Measurements from ENCODE around the gene AKR1D1.

AKR1D1 gene

GRCh38 chr7:138092486-138093028 is 16.3 kb downstream of the AKR1D1 start:
- H3K27me3 ChIP-seq (ENCODE audit: insufficient read depth, low read length), result no peaks in the 10 kb centered on the region
- H3K4me1 ChIP-seq (ENCODE audit: insufficient read depth, low read length), result peaks cover 3% of the 10 kb centered on the region; the same call in 1 of the 2 replicates
- no peak overlapping the region for H3K9ac ChIP-seq (ENCODE audit: low read depth, low read length)
- H3K9me3 ChIP-seq (ENCODE audit: insufficient read depth, low read depth, low read length), result no peaks in the 10 kb centered on the region
- no peak overlapping the region for H3K4me3 ChIP-seq (ENCODE audit: low read length)
- H3K36me3 ChIP-seq (ENCODE audit: insufficient read depth, low read depth, low read length), result no peaks in the 10 kb centered on the region
- no peak overlapping the region for H3K27ac ChIP-seq (ENCODE audit: low read length)

- Histone ChIP-seq H3K4me3 (ENCODE audit: low read length) (no peak overlapping the region), H3K27ac (ENCODE audit: low read length) (no peak overlapping the region), H3K27me3 (ENCODE audit: insufficient read depth, low read length) (no peaks in the 10 kb centered on the region), H3K9me3 (ENCODE audit: insufficient read depth, low read depth, low read length) (no peaks in the 10 kb centered on the region), H3K4me1 (ENCODE audit: insufficient read depth, low read length) (peaks cover 3% of the 10 kb centered on the region; the same call in 1 of the 2 replicates), H3K36me3 (ENCODE audit: insufficient read depth, low read depth, low read length) (no peaks in the 10 kb centered on the region), H3K9ac (ENCODE audit: low read depth, low read length) (no peak overlapping the region)
These were observed 20.0 kb downstream of the AKR1D1 start for GRCh38 chr7:138095972-138096935.

DNA sequence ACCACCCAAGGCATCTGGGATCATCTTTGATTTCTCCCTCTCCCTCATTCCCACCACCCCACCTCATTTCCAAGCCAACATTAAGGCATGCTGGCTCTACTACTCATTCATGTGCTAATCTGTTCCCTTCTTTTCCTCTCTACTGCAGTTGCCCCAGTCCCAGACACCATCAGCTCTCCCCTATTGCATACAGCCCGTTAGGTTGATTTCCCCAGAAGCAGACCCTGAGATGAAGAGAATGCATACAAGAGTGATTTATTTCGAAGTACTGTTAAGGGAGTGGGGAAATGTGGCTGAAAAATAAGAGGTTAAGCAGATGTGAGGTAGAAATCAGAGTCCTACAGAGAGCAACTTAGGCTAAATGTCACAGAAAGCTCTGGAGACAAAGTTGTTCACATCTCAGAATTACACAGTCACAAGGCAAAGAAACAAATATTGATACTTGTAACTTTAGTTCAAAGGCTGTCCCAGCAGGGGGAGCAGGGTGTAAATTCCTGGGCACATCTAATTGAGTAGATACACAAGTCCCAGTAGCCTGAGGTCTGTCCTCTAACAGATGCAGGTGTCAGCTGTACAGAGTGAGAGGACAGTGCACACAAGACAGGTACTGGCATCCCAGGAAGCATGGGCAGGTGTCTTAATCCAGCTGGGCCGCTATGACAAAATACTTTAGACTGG is 20.9 kb downstream of the AKR1D1 start:
- Histone ChIP-seq H3K27ac (ENCODE audit: low read length) (no peak overlapping the region), H3K9ac (ENCODE audit: low read depth, low read length) (no peak overlapping the region), H3K4me1 (ENCODE audit: insufficient read depth, low read length) (peaks cover 3% of the 10 kb centered on the region; the same call in 1 of the 2 replicates), H3K27me3 (ENCODE audit: insufficient read depth, low read length) (no peaks in the 10 kb centered on the region), H3K9me3 (ENCODE audit: insufficient read depth, low read depth, low read length) (no peaks in the 10 kb centered on the region), H3K4me3 (ENCODE audit: low read length) (no peak overlapping the region), H3K36me3 (ENCODE audit: insufficient read depth, low read depth, low read length) (no peaks in the 10 kb centered on the region)

DNA sequence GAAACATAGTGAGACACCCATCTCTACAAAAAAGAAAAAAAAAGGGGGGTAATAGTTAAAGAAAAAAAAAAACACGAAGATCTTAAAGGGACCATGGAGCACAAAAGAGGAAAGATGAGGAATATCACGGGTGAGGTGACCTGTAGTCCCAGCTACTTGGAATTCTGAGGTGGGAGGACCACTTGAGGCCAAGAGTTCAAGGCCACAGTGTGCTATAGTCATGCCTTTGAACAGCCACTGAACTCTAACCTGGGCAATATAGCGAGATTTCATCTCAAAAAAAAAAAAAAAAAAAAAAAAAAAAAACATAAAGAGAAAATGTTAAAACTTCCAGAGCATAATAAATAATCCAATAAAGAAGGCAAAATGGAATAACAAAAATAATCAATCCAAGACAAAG is 23.6 kb downstream of the AKR1D1 start:
- Histone ChIP-seq H3K27ac (ENCODE audit: low read length) (no peak overlapping the region), H3K9ac (ENCODE audit: low read depth, low read length) (no peak overlapping the region), H3K4me1 (ENCODE audit: insufficient read depth, low read length) (peaks cover 3% of the 10 kb centered on the region; the same call in 1 of the 2 replicates), H3K4me3 (ENCODE audit: low read length) (no peak overlapping the region), H3K36me3 (ENCODE audit: insufficient read depth, low read depth, low read length) (no peaks in the 10 kb centered on the region), H3K27me3 (ENCODE audit: insufficient read depth, low read length) (no peaks in the 10 kb centered on the region), H3K9me3 (ENCODE audit: insufficient read depth, low read depth, low read length) (no peaks in the 10 kb centered on the region)

- no peak overlapping the region for H3K27ac ChIP-seq (ENCODE audit: low read length)
- no peak overlapping the region for H3K4me3 ChIP-seq (ENCODE audit: low read length)
- no peaks in the 10 kb centered on the region for H3K36me3 ChIP-seq (ENCODE audit: insufficient read depth, low read depth, low read length)
- no peaks in the 10 kb centered on the region for H3K27me3 ChIP-seq (ENCODE audit: insufficient read depth, low read length)
- no peaks in the 10 kb centered on the region for H3K9me3 ChIP-seq (ENCODE audit: insufficient read depth, low read depth, low read length)
- H3K9ac ChIP-seq (ENCODE audit: low read depth, low read length), result no peak overlapping the region
- no peaks in the 10 kb centered on the region for H3K4me1 ChIP-seq (ENCODE audit: insufficient read depth, low read length)
These were observed 29.0 kb downstream of the AKR1D1 start for GRCh38 chr7:138105221-138105620.

DNA sequence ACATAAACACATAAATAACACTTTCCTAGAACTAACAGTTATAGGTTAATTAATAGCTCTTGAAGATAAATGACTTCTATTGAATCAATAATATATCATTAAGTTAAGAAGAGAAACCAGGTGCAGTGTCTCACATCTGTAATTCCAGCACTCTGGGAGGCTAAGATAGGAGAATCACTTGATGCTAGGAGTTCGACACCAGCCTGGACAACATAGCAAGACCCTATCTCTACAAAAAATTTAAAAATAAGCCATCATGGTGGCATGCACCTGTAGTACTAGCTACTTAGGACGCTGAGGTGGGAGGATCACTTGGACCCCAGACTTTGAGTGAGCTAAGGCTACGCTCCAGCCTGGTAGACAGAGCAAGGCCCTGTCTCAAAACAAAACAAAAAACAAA is 38.8 kb downstream of the AKR1D1 start:
- H3K36me3 ChIP-seq (ENCODE audit: insufficient read depth, low read depth, low read length), result no peaks in the 10 kb centered on the region
- peaks cover 5% of the 10 kb centered on the region; the same call in 1 of the 2 replicates for H3K4me1 ChIP-seq (ENCODE audit: insufficient read depth, low read length)
- H3K9ac ChIP-seq (ENCODE audit: low read depth, low read length), result no peak overlapping the region
- H3K27ac ChIP-seq (ENCODE audit: low read length), result no peak overlapping the region
- no peaks in the 10 kb centered on the region for H3K9me3 ChIP-seq (ENCODE audit: insufficient read depth, low read depth, low read length)
- H3K4me3 ChIP-seq (ENCODE audit: low read length), result no peak overlapping the region
- no peaks in the 10 kb centered on the region for H3K27me3 ChIP-seq (ENCODE audit: insufficient read depth, low read length)

DNA sequence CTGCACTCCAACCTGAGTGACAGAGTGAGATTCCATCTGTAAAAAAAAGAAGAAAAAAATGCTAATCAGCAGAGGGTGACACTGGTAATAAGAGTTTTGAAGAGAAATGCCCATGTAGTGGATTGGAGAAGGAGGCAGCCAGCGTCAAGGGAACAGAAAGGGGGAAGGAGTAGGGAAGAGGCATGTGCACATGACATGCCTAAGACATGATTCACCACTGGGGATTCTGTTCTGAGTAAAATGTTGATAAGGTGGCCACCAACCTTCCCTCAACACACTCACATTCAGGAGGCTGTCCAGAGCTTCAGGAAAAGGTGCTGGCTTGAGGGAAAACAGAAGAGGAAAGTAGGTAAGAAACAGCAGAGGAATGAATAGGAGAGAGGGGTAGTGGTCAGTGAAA is 39.9 kb downstream of the AKR1D1 start:
- Histone ChIP-seq H3K36me3 (ENCODE audit: insufficient read depth, low read depth, low read length) (no peaks in the 10 kb centered on the region), H3K27me3 (ENCODE audit: insufficient read depth, low read length) (no peaks in the 10 kb centered on the region), H3K4me3 (ENCODE audit: low read length) (no peak overlapping the region), H3K27ac (ENCODE audit: low read length) (no peak overlapping the region), H3K4me1 (ENCODE audit: insufficient read depth, low read length) (peaks cover 2% of the 10 kb centered on the region; the same call in 1 of the 2 replicates), H3K9me3 (ENCODE audit: insufficient read depth, low read depth, low read length) (no peaks in the 10 kb centered on the region), H3K9ac (ENCODE audit: low read depth, low read length) (no peak overlapping the region)

- Histone ChIP-seq H3K36me3 (ENCODE audit: insufficient read depth, low read depth, low read length) (no peaks in the 10 kb centered on the region), H3K9ac (ENCODE audit: low read depth, low read length) (no peak overlapping the region), H3K4me1 (ENCODE audit: insufficient read depth, low read length) (no peaks in the 10 kb centered on the region), H3K4me3 (ENCODE audit: low read length) (no peak overlapping the region), H3K27ac (ENCODE audit: low read length) (no peak overlapping the region), H3K27me3 (ENCODE audit: insufficient read depth, low read length) (no peaks in the 10 kb centered on the region), H3K9me3 (ENCODE audit: insufficient read depth, low read depth, low read length) (no peaks in the 10 kb centered on the region)
These were observed 40.6 kb downstream of the AKR1D1 start for GRCh38 chr7:138116892-138117291.

DNA sequence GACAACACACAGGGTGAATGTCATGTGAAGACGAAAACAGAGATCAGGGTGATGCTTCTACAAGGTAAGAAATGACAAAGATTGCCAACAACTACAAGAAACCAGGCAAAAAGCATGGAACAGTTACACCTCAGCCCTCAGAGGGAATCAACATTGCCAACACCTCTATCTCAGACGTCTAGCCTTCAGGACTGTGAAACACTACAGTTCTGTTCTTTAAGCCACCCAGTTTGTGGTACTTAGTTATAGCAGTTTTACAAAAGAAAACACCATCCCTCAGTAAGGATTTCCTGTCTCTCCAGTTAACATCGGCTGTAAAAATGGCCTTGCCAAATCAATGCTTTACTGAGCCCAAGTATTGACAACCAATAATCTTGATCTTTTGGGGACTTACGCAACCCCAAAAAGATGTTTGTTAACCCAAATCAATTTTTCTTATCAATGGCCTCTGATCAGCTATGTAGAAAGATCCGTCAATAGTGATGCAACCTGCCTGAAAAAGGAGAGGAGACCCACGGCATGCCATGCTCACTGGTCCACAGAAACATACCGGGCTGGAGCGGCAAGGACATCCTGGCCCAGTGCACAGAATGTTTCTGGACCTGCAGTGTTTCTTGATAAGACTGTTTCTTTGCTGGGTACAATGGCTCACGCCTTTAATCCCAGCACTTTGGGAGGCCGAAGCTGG is 44.0 kb downstream of the AKR1D1 start:
- H3K27me3 ChIP-seq (ENCODE audit: insufficient read depth, low read length), result no peaks in the 10 kb centered on the region
- no peaks in the 10 kb centered on the region for H3K36me3 ChIP-seq (ENCODE audit: insufficient read depth, low read depth, low read length)
- H3K27ac ChIP-seq (ENCODE audit: low read length), result no peak overlapping the region
- H3K4me1 ChIP-seq (ENCODE audit: insufficient read depth, low read length), result no peaks in the 10 kb centered on the region; the same call in 1 of the 2 replicates
- H3K9ac ChIP-seq (ENCODE audit: low read depth, low read length), result no peak overlapping the region
- H3K4me3 ChIP-seq (ENCODE audit: low read length), result no peak overlapping the region
- no peaks in the 10 kb centered on the region for H3K9me3 ChIP-seq (ENCODE audit: insufficient read depth, low read depth, low read length)

DNA sequence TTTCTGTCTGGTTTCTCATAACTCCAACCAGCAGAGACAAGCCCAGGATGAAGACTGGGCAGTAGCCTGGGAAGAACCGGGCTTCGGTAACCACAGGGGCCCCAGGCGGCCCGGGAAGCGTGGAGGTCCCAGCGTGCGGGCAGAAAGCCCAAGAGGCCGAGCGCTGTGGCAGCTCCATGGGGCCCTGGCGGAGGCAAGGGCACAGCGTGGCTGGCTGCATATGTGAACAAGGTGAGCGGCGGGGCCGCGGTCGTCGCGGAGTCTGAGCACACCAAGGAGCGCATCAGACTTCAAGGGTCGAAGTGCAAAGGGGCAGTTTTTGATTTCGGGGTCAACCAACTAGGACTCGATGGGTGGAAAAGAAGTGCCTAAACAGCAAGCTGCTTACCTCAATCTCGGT is 45.9 kb downstream of the AKR1D1 start:
- Histone ChIP-seq H3K9me3 (ENCODE audit: insufficient read depth, low read depth, low read length) (no peaks in the 10 kb centered on the region), H3K4me3 (ENCODE audit: low read length) (no peak overlapping the region), H3K9ac (ENCODE audit: low read depth, low read length) (no peak overlapping the region), H3K4me1 (ENCODE audit: insufficient read depth, low read length) (no peaks in the 10 kb centered on the region; the same call in 1 of the 2 replicates), H3K27me3 (ENCODE audit: insufficient read depth, low read length) (no peaks in the 10 kb centered on the region), H3K27ac (ENCODE audit: low read length) (no peak overlapping the region), H3K36me3 (ENCODE audit: insufficient read depth, low read depth, low read length) (no peaks in the 10 kb centered on the region)

GRCh38 chr7:138125119-138125518 is 48.9 kb downstream of the AKR1D1 start:
- Histone ChIP-seq H3K9me3 (ENCODE audit: insufficient read depth, low read depth, low read length) (peaks cover 10% of the 10 kb centered on the region), H3K9ac (ENCODE audit: low read depth, low read length) (no peak overlapping the region), H3K27ac (ENCODE audit: low read length) (no peak overlapping the region), H3K4me1 (ENCODE audit: insufficient read depth, low read length) (no peaks in the 10 kb centered on the region; the same call in 1 of the 2 replicates), H3K4me3 (ENCODE audit: low read length) (no peak overlapping the region), H3K27me3 (ENCODE audit: insufficient read depth, low read length) (no peaks in the 10 kb centered on the region), H3K36me3 (ENCODE audit: insufficient read depth, low read depth, low read length) (no peaks in the 10 kb centered on the region)

Data from iPS-20b (cell line).